GM21717 (cell line): ENCODE data around the gene TANC2.

ENCODE experiments used
- ATAC-seq: cut with Tn5 transposase; IDR thresholded peaks from one replicate; pipeline ENCODE4 v1.9.1; 2021; ENCODE audit warnings: mild to moderate bottlenecking, moderate library complexity; ENCODE audit not compliant: unreplicated experiment

TANC2 gene

DNA sequence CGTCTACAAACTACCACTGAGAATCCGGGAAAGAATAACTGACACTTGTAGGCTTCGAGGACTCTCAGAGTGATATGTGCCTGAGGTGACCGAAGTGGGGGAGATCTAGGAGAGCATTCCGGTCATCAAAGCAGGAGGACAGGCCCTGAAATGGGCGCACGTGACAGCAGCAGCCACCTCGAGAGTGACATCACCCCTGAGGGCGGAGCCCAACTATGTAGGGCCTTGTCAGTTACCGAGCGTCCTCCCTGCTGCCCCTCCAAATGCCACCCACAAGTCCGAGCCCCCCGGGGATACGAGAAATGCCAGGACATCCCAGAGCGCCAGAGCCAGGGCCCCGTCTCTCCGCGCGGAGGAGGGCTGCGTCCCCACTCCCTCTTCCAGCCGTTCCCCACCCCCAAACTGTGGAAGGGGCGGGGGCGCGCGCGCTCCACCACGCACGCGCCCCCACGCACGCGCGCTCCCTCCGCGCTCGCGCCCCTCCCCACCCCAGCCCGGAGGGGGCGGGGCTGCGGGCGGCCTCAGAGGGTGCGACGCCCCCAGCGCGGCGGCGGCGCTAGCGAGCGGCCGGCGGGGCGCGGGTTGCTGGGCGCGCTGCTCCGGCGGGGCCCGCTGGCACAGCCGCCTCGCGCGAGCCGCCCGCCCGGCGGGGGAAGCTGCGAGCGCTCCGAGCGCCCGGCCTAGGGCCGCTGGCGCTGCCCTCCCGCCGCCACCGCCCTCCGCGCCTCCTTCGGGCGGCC is at the start of gene TANC2:
TSS of gene TANC2 (plus strand) at position 550 of the 740 bp plus-strand sequence. CDS start 43,325 bp downstream, outside the sequence.
- ATAC-seq: no peak

DNA sequence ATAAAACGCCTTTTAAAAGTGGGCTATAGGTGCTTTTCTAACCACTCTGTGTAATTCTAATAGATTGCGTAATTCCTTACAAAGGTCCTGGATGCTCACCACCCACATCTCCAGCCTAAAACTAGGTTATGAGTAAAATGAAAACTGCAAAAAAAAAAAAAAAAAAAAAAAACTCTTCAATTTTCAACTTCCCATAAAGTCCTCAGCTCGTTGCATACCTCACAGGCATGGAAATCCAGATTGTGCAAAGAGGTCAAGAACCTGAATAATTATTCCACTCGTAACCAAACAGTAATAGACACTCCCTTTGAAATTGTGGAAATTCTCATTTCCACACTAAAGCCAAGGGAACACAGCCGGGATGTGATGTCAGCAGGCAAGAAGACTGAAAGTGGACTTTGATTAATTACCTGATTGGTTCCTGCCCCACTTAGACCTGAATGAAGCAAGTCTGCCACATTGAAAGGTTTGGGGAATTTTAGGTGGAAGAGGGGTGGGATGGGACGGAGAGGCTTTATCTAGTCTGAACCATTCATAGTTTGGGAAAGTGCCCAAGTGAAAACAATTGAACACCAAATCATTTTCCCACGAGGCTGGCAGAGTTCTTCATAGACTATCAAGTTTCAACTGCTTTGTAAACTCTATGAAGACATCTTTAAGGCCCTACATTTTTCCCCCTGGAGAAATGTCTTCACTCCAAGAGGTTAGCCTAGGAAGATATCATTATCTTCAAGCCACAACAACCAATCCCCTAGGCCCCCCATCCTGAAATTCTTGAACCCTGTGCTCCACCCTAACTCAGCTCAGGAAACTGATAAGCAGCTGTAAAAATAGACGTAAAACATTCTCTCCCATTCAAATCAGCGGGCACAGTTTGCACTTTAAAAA is 49.1 kb upstream of the TANC2 start:
- no peak for ATAC-seq

DNA sequence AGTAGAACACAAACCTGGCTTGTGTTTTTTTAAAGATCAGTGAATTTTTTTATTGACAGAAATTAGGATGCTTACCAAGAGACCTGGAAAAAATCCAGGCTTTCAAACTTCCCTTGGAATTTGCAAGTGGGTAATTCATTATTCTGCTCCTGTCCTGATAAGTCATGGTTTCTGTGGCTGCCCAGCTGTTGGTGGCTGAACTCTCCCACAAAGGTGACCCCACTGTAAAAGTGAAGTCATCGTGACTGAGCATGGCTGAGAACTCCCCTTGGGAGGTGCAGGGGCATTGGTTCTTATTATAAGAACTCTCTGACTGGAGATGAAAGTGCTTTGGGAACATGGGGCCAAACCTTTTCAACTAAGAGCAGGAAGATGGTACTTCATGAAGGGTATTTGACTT is 46.6 kb upstream of the TANC2 start:
- ATAC-seq: no peak

DNA sequence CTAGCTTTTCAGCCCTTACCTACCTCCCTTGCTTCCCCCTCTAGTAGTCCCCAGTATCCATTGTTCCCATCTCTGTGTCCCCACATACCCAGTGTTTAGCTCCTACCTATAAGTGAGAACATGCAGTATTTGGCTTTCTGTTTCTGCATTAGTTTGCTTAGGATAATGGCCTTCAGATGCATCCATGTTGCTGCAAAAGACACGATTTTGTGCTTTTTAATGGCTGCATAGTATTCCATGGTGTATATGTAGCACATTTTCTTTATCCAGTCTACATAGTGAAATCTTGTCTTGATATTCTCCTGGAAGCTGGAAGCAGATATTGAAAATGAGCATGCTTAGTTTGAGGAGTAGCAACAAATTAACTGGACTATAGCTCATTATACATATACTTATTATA is 45.7 kb upstream of the TANC2 start:
- no peak for ATAC-seq

DNA sequence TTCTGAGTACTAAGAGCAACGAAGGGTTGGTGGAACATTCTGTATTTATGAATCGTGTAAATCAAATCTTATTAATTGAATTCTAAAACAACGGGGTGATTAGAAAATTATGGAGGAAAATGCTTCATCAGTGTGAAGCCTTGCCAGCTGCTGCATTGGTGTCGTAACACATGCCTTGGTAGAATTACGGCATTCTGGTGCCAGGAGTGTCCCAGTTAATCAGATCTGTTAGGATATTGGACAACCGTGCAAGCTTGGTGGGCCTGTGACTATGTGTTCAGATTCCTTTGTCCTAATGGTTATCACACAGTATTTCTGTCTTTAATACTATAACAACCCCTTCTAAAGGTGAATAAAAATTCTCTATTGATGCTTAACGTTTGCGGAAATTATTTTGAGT is 44.2 kb upstream of the TANC2 start:
- no peak for ATAC-seq

DNA sequence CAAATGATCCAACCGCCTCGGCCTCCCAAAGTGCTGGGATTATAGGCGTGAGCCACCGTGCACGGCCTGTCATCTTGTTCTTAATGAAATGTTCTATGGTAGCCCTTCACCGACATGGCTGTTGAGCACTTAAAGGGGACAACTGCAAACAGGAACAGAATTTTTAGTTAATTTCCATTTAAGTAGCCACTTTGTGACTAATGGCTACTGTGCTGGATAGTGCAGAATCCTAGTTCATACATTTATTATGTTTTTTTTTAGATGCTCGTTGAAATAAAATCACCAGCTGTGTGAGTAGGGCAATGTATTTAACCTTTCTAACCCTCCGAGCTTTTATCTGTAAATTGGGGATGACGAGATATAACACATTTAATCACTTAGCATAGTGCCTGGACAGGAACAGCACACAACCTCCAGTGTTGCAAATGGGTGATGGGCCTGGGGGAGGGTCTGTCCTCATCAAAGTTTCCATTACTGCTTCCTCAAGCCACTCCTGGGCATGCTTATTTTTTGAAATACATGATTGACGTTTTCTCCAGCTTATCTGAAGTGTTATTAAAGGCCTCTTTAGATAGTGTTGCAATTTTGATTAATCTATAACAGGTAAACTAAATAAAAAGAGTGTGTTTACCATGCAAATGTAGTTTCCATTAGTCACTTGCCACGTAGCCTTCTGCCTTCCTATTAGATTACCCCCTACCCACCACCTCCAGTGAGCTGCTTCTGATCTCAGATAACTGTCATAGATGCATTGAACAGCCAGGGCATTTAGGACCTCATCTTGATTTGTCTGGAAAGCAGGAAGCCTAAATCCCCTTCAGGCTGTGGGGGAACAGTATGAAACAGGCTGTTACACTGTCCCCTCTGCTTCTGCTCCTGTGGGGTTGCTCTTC is 42.5 kb upstream of the TANC2 start:
- no peak for ATAC-seq

DNA sequence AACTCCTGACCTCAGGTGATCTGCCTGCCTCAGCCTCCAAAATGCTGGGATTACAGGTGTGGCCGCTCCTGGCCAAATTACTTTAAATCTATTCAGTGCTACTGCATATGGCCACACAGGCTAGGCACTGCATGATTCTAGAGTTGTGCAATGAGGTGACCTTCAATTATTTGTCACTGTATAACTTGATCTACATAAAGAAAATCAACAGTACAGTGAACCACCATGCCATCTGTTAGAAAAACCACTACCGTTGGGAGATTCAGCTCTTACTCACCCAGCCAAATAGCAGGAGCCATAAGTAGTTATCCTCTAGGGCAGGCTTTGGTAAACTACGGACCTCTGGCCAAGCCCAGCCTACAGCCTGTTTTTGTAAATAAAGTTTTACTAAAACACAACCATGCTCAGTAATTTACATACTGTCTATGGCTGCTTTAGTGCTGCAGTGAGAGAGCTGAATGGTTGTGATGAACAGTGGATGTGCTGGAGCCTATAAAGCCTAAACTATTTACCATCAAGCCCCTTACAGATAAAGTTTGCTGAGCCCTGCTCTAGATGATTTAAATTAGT is 40.7 kb upstream of the TANC2 start:
- ATAC-seq: no peak

DNA sequence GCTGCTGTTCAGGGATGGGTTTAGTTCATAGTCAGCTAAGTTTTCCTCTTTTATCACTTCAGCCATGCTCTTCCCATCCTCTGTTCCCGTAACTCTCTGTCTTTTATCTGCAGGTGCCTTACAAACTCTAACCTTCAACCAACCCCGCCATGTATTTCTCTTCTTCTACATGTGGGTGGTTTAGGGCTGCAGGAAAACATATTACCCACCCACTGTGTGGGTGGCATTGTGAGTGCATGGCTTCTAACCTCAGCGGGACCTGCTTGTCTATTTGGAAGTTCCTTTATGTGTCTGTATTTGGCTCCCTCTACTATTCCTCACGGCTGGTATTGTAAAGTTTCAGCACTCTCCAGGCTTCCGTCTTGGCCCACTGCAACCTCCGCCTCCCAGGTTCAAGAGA is 39.0 kb upstream of the TANC2 start:
- ATAC-seq: no peak

DNA sequence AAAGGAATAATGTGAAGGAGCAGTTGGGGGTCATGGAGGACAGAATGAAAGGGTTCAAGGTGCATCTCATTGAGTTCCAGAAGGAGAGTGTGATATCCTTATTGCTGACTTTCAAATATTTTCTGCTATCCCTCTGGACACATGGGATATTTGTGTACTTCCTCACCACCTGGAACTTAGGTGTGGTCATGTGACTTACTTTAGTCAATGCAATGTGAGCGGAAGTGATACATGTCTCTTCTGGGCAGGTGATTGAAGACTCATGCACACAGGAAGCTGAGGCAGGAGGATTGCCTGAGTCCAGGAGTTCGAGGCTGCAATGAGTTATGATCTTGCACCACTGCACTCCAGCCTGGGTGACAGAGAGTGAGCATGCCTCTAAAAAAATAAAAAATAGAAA is 36.7 kb upstream of the TANC2 start:
- ATAC-seq: no peak

DNA sequence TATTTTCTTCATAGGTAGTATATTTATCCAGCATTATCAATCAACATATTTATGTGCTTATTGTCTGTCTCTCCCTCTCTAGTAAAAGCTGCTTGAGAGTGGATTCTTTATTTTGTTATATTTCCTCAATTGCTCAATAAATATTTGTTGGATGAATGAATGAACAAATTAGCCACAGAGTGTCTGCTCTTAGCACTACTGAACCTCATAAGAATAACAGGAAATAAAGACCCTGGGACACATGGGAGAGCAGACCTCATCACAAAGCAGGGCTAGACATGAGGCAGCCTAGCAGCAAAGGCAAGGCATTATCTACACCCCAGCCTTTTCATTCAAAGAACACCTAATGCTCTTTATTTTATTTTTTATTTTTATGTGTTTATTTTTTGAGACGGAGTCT is 34.9 kb upstream of the TANC2 start:
- no peak for ATAC-seq

DNA sequence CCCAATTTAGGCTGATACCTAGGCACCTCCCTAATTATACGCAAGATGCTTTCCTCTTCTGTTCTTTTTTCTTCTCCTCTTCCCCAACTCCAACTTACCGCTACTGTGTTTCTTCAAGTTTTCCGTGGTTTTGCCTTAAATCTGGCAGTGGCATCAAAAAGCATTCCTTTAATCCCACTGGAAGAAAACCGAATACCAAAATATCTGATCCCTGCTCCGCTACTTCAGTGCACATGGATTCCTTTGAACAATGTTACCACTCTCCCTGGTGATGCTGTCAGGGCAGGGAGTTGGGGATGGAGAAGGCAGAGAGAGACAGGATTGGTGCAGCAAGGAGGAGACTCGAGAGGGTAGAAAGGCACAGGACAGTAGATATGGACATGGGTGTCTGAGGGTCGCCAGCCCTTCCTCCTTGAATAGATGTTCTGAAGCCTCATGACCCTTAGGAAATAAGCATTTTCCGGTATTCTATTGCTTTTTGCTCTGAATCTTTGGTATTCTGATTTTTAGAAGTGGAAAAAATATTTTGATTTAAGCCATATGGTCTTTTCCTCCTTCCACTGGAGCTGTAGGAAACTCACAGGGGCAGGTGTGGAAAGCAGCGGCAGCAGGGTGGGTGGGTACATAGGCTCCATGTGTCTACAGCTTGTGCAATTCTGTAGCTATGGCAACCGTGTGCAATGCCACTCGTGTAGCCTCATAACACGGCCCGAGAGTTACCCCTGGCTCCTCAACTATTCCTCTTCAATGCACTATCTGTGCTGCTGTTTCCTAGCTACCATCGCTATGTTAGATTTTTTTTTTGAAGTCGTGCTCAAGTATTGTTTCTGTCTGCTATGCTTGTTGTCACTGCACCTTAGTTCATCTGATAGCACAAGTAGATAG is 32.3 kb upstream of the TANC2 start:
- ATAC-seq: no peak

DNA sequence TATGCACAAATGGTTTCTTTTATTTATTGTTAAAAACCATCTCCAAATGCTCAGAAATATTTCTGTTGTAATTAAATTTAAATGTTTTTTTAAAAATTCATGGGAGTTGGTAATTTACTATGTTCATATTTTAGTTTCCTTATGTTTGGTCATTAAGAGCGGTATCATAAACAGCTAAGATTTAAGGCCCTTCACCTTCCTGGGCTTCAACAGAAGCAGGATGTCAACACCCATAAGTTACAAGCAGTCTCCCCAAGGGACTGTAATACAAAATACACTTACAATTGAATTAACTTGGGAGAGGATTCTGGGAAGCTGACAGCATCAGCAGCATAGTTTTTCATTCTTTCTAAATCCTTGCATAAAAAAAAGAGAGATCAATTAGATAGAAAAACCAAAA is 30.9 kb upstream of the TANC2 start:
- ATAC-seq: no peak

DNA sequence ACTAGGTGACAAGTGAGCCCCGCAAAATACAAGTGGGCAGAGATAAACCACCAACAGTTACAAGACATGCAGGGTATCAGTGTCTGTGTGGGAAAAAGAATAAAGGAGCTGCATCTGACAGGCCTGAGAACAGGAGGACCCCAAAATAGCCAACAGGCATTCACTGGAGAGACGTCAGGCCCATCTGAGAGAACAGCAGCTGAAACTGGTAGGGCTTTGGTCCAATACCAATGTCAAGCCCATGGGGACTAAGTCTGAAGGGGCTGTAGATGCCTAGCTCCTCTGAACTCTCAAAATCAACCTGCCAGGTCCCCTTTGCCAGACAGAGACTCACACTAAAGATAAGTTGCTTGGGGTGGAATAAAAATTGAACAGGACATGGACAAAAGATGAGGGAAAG is 30.5 kb upstream of the TANC2 start:
- no peak for ATAC-seq

DNA sequence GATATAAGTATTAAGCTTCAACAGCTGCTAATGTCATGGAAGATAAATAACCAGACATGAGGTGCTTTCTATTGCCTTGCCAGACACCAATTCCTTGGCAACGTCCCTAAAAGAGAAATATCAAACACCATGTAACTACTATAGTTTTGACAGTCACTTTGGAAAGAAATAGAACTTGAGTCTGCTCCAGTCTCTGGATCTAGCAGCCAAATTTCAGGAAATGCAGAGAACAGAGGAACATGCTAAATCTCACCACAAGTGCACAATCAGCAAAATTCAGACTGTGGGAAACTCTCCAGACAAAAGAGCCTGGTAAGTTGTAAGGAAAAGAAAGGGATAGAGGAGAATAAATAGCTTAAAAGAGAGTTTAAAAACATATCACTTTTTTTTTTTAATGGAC is 28.4 kb upstream of the TANC2 start:
- no peak for ATAC-seq

DNA sequence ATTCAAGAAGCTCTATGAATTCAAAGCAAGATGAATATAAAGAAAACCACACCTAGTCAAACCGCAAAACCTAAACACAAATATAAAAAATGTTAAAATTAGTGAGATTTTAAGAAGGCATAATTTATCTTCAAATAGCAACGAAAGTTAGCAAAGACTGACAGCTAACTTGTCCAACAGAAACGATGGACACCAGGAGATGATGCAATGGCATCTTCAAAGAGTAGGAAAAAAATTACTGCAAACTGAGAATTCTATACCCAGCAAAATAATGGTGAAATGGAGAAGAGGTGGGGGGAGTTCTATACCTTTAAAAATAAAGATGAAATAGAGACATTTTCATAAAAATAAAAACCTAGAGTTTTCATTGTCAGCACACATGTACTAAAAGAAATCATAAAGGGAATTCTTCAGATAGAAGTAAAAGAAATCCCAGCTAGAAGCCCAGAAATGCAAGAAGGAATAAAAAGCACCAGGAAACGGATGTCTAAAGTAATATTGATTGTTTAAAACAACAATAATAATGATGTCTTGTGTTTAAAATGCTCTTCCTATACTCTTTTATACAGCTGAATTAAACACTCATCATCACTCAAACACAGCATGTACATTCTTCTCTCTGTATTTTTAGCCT is 24.6 kb upstream of the TANC2 start:
- ATAC-seq: no peak

DNA sequence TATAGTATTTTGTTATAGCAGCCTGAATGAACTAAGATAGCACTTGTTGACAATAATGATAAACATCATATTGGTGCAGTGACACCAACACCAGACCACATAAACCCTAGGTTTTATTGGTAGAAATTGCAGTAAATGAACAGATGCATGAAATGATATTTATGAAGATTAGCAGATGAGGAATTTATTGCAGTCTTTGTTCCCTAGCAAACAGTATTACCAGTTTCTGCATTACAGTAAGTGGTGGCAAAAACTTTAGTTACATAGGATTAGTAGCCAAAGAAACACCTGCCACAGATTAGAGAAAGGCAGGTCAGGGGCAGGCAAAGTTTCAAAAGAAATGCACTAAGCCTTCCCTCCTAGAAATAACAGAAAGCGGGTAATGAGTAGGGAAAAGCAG is 17.7 kb upstream of the TANC2 start:
- ATAC-seq: no peak

DNA sequence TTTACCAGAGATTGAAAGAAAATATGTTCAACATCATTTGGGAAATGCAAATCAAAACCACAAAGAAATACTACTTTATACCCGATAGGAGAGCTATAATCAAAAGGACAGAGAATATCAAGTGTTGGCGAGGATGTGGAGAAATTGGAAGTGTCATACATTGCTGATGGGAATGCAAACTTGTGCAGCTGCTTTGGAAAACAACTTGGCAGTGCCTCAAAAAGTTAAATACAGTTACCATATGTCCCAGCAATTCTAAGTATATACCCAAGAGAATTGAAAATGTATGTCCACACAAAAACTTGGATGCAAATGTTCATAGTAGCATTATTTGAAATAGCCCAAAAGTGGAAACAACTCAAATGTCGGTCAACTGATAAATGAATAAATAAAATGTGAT is 17.0 kb upstream of the TANC2 start:
- ATAC-seq: no peak

DNA sequence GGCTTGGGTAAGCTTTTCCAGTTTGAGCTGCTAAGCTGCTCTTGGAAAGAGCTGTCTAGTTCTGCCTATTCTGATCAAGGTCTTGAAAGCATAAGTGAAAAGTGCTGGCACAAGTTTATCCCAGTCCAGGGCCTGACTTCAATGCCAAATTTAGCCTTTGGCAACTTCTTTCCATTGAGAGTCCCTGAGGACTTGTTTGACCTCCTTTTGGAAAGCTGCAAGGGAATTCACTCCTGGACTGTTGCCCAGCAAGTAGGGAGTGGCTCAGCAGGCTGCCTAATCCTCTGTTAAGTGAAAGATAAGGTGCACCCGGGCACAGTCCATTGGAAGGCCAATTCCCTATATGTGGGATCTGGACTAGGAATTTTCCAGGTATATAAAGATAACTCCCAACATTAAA is 16.0 kb upstream of the TANC2 start:
- no peak for ATAC-seq

DNA sequence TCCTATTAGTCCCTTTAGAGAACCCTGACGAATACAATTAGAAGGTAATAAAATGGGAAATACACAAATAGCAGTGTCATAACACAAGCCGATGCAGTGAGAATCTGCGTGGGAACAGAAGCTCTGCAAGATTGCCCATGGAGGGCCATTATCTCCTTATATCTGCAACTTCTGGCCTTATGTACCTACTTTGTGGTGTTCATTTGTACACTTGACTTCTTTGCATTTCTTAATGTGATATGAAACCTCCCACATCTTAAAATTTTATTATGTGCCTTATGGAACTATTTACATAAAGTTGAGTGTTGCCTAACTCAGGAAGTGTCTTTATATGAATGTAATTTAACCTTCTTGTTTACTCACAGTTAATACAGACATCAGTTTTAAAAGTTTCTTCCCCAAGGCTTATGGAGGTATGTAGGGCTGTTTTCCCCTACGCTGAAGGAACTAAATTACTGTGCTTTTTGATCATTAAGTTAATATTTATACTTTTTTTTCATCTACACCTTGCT is 10.1 kb upstream of the TANC2 start:
- no peak for ATAC-seq
